Keratinocyte (primary cell): ENCODE measurements around the gene FMNL2.

Experiments
- EZH2 ChIP-seq: IDR thresholded peaks from one replicate; pipeline ENCODE4 v1.6.1; 2012; ENCODE audit warnings: inconsistent platforms, mild to moderate bottlenecking, low read length, moderate library complexity
- TF ChIP-seq, protein P1 (sequence below), 3 experiments: IDR thresholded peaks in 1 of 3; conservative IDR thresholded peaks in 1 of 3; optimal IDR thresholded peaks in 1 of 3; 2 replicates in 2 of 3; 3 replicates in 1 of 3; pipeline versions ENCODE3 to v1.5.1; 2011; ENCODE audit warnings: low read length in 3 of 3, mild to moderate bottlenecking in 3 of 3, moderate library complexity in 2 of 3, control low read depth in 1 of 3, inconsistent platforms in 1 of 3; ENCODE audit not compliant: insufficient read depth in 2 of 3; ENCODE audit errors: extremely low read depth in 1 of 3

GRCh38 chr2:152376968-152377367, 42.0 kb downstream of the FMNL2 start:
- TF ChIP-seq, protein P1, sequence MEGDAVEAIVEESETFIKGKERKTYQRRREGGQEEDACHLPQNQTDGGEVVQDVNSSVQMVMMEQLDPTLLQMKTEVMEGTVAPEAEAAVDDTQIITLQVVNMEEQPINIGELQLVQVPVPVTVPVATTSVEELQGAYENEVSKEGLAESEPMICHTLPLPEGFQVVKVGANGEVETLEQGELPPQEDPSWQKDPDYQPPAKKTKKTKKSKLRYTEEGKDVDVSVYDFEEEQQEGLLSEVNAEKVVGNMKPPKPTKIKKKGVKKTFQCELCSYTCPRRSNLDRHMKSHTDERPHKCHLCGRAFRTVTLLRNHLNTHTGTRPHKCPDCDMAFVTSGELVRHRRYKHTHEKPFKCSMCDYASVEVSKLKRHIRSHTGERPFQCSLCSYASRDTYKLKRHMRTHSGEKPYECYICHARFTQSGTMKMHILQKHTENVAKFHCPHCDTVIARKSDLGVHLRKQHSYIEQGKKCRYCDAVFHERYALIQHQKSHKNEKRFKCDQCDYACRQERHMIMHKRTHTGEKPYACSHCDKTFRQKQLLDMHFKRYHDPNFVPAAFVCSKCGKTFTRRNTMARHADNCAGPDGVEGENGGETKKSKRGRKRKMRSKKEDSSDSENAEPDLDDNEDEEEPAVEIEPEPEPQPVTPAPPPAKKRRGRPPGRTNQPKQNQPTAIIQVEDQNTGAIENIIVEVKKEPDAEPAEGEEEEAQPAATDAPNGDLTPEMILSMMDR (optimal IDR thresholded peaks at IDR 0.05 in 1 of 3, IDR thresholded peaks at IDR 0.05 in 1 of 3, conservative IDR thresholded peaks at IDR 0.05 in 1 of 3; ENCODE audit: extremely low read depth in 1 of 3, insufficient read depth in 2 of 3, low read length in 3 of 3): no peak
- no peak for TF ChIP-seq EZH2
